Measurements from ENCODE around the gene LARGE2. TPM values are rescaled to one million over a fixed set of nuclear protein-coding genes. Genes with fewer than 3 reads are reported as not detected.
A peak's percentile ranks its signal among the peaks of the same experiment; 100 is the strongest.

Gene LARGE2
- total RNA-seq, 8 experiments from 2014 or later: 0.16 to 1.5 (median 0.46) TPM; not detected in 1

GRCh38 chr11:45920531-45921477, 1.7 kb upstream of the LARGE2 start:
- in situ Hi-C loops (cut with MboI; ENCODE audit: low pct_unique_long_range_greater_than_20kb in 2 of 9, low sequenced_read_pairs in 9 of 9, unreplicated experiment in 9 of 9): no loop called here
- Histone ChIP-seq H3K4me3 (no peak overlapping the region), H3K27ac (no peak overlapping the region), H3K4me1 (replicated peaks in 1 of 2) (peaks cover 5 to 24% of the 10 kb centered on the region in 2 donors)
- 67 to 85% (median 77%) methylated on average over 1 to 5 of the region's 6 CpGs; no CpG with 5 or more reads in 4 of the 10 experiments for WGBS, 10 experiments
- no peak for ATAC-seq (replicated peaks in 6 of 8)

DNA sequence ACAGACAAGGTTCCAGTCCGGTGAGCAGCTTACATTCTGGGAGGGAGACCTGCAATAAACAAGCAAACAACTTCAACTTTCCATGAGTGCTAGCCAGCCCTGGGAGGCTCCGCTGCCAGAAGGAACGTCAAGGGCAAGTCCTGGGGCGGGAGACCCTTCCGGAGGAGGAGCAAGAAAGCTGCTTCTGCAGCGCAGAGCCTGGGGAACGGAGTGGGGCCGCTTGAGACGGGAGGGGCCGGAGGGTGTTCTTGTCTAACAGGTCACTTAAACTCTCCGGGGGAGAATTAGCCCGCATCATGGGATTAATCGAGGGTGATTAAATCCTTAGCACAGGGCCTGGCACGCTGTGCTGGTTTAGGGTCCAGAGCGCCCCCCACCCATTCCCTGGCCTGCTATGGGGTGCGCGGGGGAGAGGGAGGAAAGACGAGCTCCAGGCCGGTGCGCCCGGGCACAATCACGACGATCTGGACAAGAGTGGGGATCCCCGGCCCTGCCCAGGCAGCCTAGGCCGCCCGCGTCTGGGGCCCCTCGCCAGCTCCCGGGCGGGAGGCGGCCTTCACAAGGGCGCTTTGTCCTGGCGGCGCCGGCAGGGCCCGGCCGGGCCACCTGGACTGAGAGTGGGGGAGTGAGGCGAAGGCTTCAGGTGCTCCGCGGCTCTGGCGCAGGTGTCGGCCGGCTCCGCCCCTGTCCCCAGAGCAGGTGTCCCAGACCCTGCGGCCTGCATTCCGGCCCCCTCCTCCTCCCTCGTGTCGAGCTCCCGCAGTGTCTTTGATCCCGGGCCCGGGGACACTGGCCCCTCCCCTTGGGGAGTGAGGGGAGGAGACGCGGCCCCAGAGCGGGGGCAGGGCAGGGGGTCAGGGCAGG, 663 bp upstream of the LARGE2 start:
- no peak overlapping the region for H3K27ac ChIP-seq
- peak overlapping the region in 2 of 5 donors; percentile 9 to 25 for H3K4me3 ChIP-seq
- H3K4me1 ChIP-seq (replicated peaks in 1 of 2): peaks cover 3 to 25% of the 10 kb centered on the region in 2 donors
- 15 to 100% (median 38%) methylated on average over 1 to 12 of the region's 54 CpGs; no CpG with 5 or more reads in 6 of the 10 experiments for WGBS, 10 experiments
- in situ Hi-C loops (cut with MboI; ENCODE audit: low pct_unique_long_range_greater_than_20kb in 2 of 9, low sequenced_read_pairs in 9 of 9, unreplicated experiment in 9 of 9): no loop called here
- ATAC-seq (replicated peaks in 6 of 8): no peak

- WGBS, 10 experiments: 20 to 100% (median 82%) methylated on average over 1 to 5 of the region's 22 CpGs; no CpG with 5 or more reads in 6 of the 10 experiments
Measured at GRCh38 chr11:45924036-45924915, 1.8 kb downstream of the LARGE2 start.

GRCh38 chr11:45924927-45925326, 2.5 kb downstream of the LARGE2 start:
- no peak overlapping the region for H3K27ac ChIP-seq
- no peak overlapping the region for H3K4me3 ChIP-seq
- in situ Hi-C loops (cut with MboI; ENCODE audit: low pct_unique_long_range_greater_than_20kb in 2 of 9, low sequenced_read_pairs in 9 of 9, unreplicated experiment in 9 of 9): no loop called here
- peaks cover 0 to 19% of the 10 kb centered on the region in 2 donors for H3K4me1 ChIP-seq (replicated peaks in 1 of 2)
- ATAC-seq (replicated peaks in 6 of 8): no peak
- 79 to 100% (median 84%) methylated on average over 2 to 5 of the region's 6 CpGs; no CpG with 5 or more reads in 4 of the 10 experiments for WGBS, 10 experiments

More at GRCh38 chr11:45924036-45924915, 1.8 kb downstream of the LARGE2 start:
- no peak overlapping the region for H3K4me3 ChIP-seq
- in situ Hi-C loops (cut with MboI; ENCODE audit: low pct_unique_long_range_greater_than_20kb in 2 of 9, low sequenced_read_pairs in 9 of 9, unreplicated experiment in 9 of 9): no loop called here
- no peak for ATAC-seq (replicated peaks in 6 of 8)
- H3K27ac ChIP-seq: no peak overlapping the region
- peaks cover 0 to 19% of the 10 kb centered on the region in 2 donors for H3K4me1 ChIP-seq (replicated peaks in 1 of 2)

- WGBS, 10 experiments: 0 to 100% (median 58%) methylated on average over 1 to 3 of the region's 3 CpGs; no CpG with 5 or more reads in 4 of the 10 experiments
- peaks cover 0 to 19% of the 10 kb centered on the region in 2 donors for H3K4me1 ChIP-seq (replicated peaks in 1 of 2)
- no peak for ATAC-seq (replicated peaks in 6 of 8)
- no peak overlapping the region for H3K27ac ChIP-seq
- no peak overlapping the region for H3K4me3 ChIP-seq
- in situ Hi-C loops (cut with MboI; ENCODE audit: low pct_unique_long_range_greater_than_20kb in 2 of 9, low sequenced_read_pairs in 9 of 9, unreplicated experiment in 9 of 9): no loop called here
Measured at GRCh38 chr11:45925550-45925949, 3.1 kb downstream of the LARGE2 start.

GRCh38 chr11:45926001-45926401, 3.5 kb downstream of the LARGE2 start:
- 13 to 68% (median 29%) methylated on average over 3 to 8 of the region's 12 CpGs; no CpG with 5 or more reads in 6 of the 10 experiments for WGBS, 10 experiments
- ATAC-seq (replicated peaks in 6 of 8): peak in 5 of 8 experiments; percentile 20 to 59 (median 58)
- Histone ChIP-seq H3K27ac (no peak overlapping the region), H3K4me3 (no peak overlapping the region), H3K4me1 (replicated peaks in 1 of 2) (peaks cover 0 to 19% of the 10 kb centered on the region in 2 donors)
- in situ Hi-C loops (cut with MboI; ENCODE audit: low pct_unique_long_range_greater_than_20kb in 2 of 9, low sequenced_read_pairs in 9 of 9, unreplicated experiment in 9 of 9): no loop called here

- 80 to 100% (median 85%) methylated on average over 1 to 3 of the region's 12 CpGs; no CpG with 5 or more reads in 6 of the 10 experiments for WGBS, 10 experiments
- in situ Hi-C loops (cut with MboI; ENCODE audit: low pct_unique_long_range_greater_than_20kb in 2 of 9, low sequenced_read_pairs in 9 of 9, unreplicated experiment in 9 of 9): no loop called here
- Histone ChIP-seq H3K4me1 (replicated peaks in 1 of 2) (peaks cover 0 to 13% of the 10 kb centered on the region in 2 donors), H3K4me3 (no peak overlapping the region), H3K27ac (no peak overlapping the region)
- no peak for ATAC-seq (replicated peaks in 6 of 8)
Measured at GRCh38 chr11:45926536-45927331, 4.3 kb downstream of the LARGE2 start.

GRCh38 chr11:45927332-45927683, 4.9 kb downstream of the LARGE2 start:
- in situ Hi-C loops (cut with MboI; ENCODE audit: low pct_unique_long_range_greater_than_20kb in 2 of 9, low sequenced_read_pairs in 9 of 9, unreplicated experiment in 9 of 9): no loop called here
- Histone ChIP-seq H3K27ac (no peak overlapping the region), H3K4me3 (no peak overlapping the region), H3K4me1 (replicated peaks in 1 of 2) (peaks cover 0 to 8% of the 10 kb centered on the region in 2 donors)
- 40 to 100% (median 83%) methylated on average over 1 to 13 of the region's 15 CpGs; no CpG with 5 or more reads in 5 of the 10 experiments for WGBS, 10 experiments
- no peak for ATAC-seq (replicated peaks in 6 of 8)

GRCh38 chr11:45927684-45928413, 5.4 kb downstream of the LARGE2 start:
- Histone ChIP-seq H3K4me3 (no peak overlapping the region), H3K4me1 (replicated peaks in 1 of 2) (peaks cover 0 to 5% of the 10 kb centered on the region in 2 donors), H3K27ac (no peak overlapping the region)
- no peak for ATAC-seq (replicated peaks in 6 of 8)
- WGBS, 10 experiments: 0 to 90% (median 51%) methylated on average over 1 to 10 of the region's 27 CpGs; no CpG with 5 or more reads in 6 of the 10 experiments
- in situ Hi-C loops (cut with MboI; ENCODE audit: low pct_unique_long_range_greater_than_20kb in 2 of 9, low sequenced_read_pairs in 9 of 9, unreplicated experiment in 9 of 9): no loop called here

GRCh38 chr11:45928535-45929215, 6.2 kb downstream of the LARGE2 start:
- H3K4me1 ChIP-seq (replicated peaks in 1 of 2): peaks cover 0 to 5% of the 10 kb centered on the region in 2 donors
- in situ Hi-C loops (cut with MboI; ENCODE audit: low pct_unique_long_range_greater_than_20kb in 2 of 9, low sequenced_read_pairs in 9 of 9, unreplicated experiment in 9 of 9): no loop called here
- 86 to 100% methylated on average over 1 to 5 of the region's 13 CpGs; no CpG with 5 or more reads in 8 of the 10 experiments for WGBS, 10 experiments
- H3K27ac ChIP-seq: no peak overlapping the region
- ATAC-seq (replicated peaks in 6 of 8): peak in 2 of 8 experiments; percentile 28 to 34
- H3K4me3 ChIP-seq: no peak overlapping the region

All from motor neuron (in vitro differentiated cells).